K562 (cell line): Measurements from ENCODE around the gene USHBP1. TPM values are rescaled to one million over a fixed set of nuclear protein-coding genes. Genes with fewer than 3 reads are reported as not detected.

Source experiments
- ATF7 ChIP-seq: fragments of 450-650 bp; IDR thresholded peaks from 2 replicates; pipeline ENCODE4 v1.7.1; 2014; ENCODE audit warnings: mild to moderate bottlenecking, moderate library complexity
- C11orf30 ChIP-seq: fragments of 450-650 bp; IDR thresholded peaks from 2 replicates; pipeline ENCODE4 v1.6.1; 2016; ENCODE audit warnings: low read depth, mild to moderate bottlenecking
- ESRRA ChIP-seq: fragments of 450-650 bp; IDR thresholded peaks from 2 replicates; pipeline ENCODE4 v1.6.1; 2014; ENCODE audit warnings: low read depth, mild to moderate bottlenecking, moderate library complexity, borderline replicate concordance
- GATA2 ChIP-seq: sonication (generic); formaldehyde crosslinking; IDR thresholded peaks from 2 replicates; pipeline ENCODE4 v1.4.0; 2020; ENCODE audit warnings: mild to moderate bottlenecking, missing genetic modification reagents
- GATAD2A ChIP-seq: fragments of 450-650 bp; IDR thresholded peaks from 2 replicates; pipeline ENCODE4 v1.6.1; 2017
- HDAC1 ChIP-seq, 2 experiments: fragments of 450-650 bp; IDR thresholded peaks; 2 replicates each; pipeline ENCODE4 v1.6.1; 2016 to 2017; ENCODE audit warnings: inconsistent platforms in 1 of 2, mild to moderate bottlenecking in 1 of 2, moderate library complexity in 1 of 2
- KAT7 ChIP-seq: sonication (generic); formaldehyde crosslinking; IDR thresholded peaks from 2 replicates; pipeline ENCODE4 v1.8.0; 2022; ENCODE audit warnings: missing genetic modification reagents, mild to moderate bottlenecking, borderline replicate concordance
- L3MBTL2 ChIP-seq: fragments of 450-650 bp; IDR thresholded peaks from 2 replicates; pipeline ENCODE4 v1.6.1; 2016; ENCODE audit warnings: mild to moderate bottlenecking, moderate library complexity
- MCM7 ChIP-seq, 2 experiments: fragments of 450-650 bp; IDR thresholded peaks; 2 replicates each; pipeline ENCODE4 v1.6.1; 2016 to 2018
- NFIC ChIP-seq: fragments of 450-650 bp; IDR thresholded peaks from 2 replicates; pipeline ENCODE4 v1.6.1; 2017; ENCODE audit warnings: mild to moderate bottlenecking, inconsistent platforms
- PHF20 ChIP-seq: fragments of 450-650 bp; IDR thresholded peaks from 2 replicates; pipeline ENCODE4 v1.6.1; 2018; ENCODE audit not compliant: partially characterized antibody
- RBBP5 ChIP-seq: fragments of 200-600 bp; sonication (generic); IDR thresholded peaks from 2 replicates; pipeline ENCODE4 v1.6.1; 2012; ENCODE audit warnings: borderline replicate concordance, mild to moderate bottlenecking, low read length, control low read depth, inconsistent platforms; ENCODE audit not compliant: insufficient read depth, poor library complexity, severe bottlenecking
- TCF3 ChIP-seq: sonication (generic); formaldehyde crosslinking; IDR thresholded peaks from 2 replicates; pipeline ENCODE4 v1.4.0; 2020; ENCODE audit warnings: mild to moderate bottlenecking, missing genetic modification reagents
- TCFL5 ChIP-seq: fragments of 250-450 bp; sonication (Bioruptor Pico); conservative IDR thresholded peaks from 2 replicates; pipeline ENCODE4 v1.6.1; 2021; ENCODE audit warnings: mild to moderate bottlenecking, moderate library complexity, matching md5 sums
- XRCC4 ChIP-seq: IDR thresholded peaks from one replicate; pipeline ENCODE4 v1.6.1; 2011; ENCODE audit not compliant: insufficient read depth, insufficient read length; ENCODE audit errors: extremely low read depth
- ZNF124 ChIP-seq: sonication (generic); formaldehyde crosslinking; IDR thresholded peaks from 2 replicates; pipeline ENCODE4 v1.8.1; 2022; ENCODE audit warnings: missing genetic modification reagents
- polyA plus RNA-seq, 8 experiments: library from polyadenylated mRNA; depleted of rRNA in 4 of 8; stranded (reverse) in 5 of 8; unstranded in 3 of 8; fragments of >200 nt; fragmentation: Nextera tagmentation in 2 of 8; fragmentation: Illumina TruSeq in 1 of 8; extraction: Ambion mirVana in 2 of 8; extraction: Trizol in 1 of 8; gene quantifications; 2 replicates each; pipeline versions ENCODE4 v1.2.1 to v1.2.3, GENCODE V29; 2011 to 2014; ENCODE audit warnings: inconsistent platforms in 1 of 8, missing spikeins in 1 of 8
- total RNA-seq, 7 experiments: library from RNA; depleted of rRNA in 6 of 7; stranded (reverse); fragments of >200 nt in 6 of 7; fragmentation: Illumina TruSeq in 2 of 7; extraction: Trizol in 2 of 7; gene quantifications; 2 replicates each; pipeline versions ENCODE4 v1.2.1 to v1.2.3, GENCODE V29; 2011 to 2021; ENCODE audit warnings: low replicate concordance in 1 of 7
- TF ChIP-seq, protein P1 (sequence below): sonication (generic); formaldehyde crosslinking; IDR thresholded peaks from 2 replicates; pipeline ENCODE4 v1.5.0; 2020; ENCODE audit warnings: missing genetic modification reagents
- TF ChIP-seq, protein P2 (sequence below): sonication (generic); formaldehyde crosslinking; IDR thresholded peaks from 2 replicates; pipeline ENCODE4 v1.8.1; 2023; ENCODE audit warnings: mild to moderate bottlenecking, missing genetic modification reagents
- TF ChIP-seq, protein P3 (sequence below): fragments of 450-650 bp; IDR thresholded peaks from 2 replicates; pipeline ENCODE4 v1.6.1; 2016; ENCODE audit warnings: low read depth

Gene USHBP1
- total and polyA plus RNA-seq, 9 of the 15 experiments (the other 6 are each of a cell fraction or from before 2014, with no cell fraction given): 0.03 to 0.10 (median 0.05) TPM; not detected in 5

DNA sequence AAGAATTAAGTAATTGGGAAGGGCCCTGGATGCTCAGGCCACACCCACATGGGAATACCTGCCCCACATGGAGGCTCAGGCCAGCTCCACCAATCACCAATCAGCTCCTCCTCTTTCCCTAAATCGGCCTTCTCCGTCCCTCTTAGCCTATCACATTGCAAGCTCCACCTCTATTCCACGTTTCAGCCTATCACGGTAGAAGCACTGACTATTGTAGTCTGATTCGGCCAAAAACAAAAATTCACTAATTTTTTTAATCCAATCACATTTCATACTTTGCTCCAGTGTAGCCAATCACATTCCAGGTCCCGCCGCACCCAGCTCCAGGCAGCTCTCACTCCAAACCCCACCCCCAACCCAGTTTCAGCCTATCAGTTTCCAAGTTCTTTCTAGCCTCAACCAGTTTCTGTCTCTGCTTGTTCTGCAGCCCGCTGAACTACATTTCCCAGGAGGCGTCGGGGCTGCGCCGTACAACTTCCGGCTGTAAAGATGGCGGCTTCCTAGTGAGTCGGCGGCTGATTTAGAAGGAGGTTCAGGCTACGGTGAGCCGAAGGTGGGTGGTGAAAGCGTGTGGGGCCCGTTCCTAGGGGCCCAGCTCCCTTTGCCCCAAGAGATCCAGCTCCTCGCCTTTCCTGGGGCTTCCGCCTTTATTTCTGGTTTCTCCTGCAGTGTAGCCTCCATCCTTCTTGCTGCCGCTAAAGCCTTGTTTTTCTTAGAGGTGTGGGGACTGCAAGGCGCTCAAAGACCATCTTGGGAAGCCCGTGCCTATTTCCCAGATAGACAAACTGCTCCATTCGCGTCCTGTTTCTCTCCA, 2.6 kb upstream of the USHBP1 start, which contains the start of gene BABAM1 (continued):
- TF ChIP-seq RBBP5 (peak; percentile 71), HDAC1 (IDR thresholded peaks at IDR 0.05) (peak in 1 of 2 experiments; percentile 73; a peak in 2 of 4 replicates), ESRRA (peak; percentile 18; the same call in 1 of the 2 replicates), GATA2 (CRISPR knock-in tag) (no peak), ATF7 (peak; percentile 68; the same call in 1 of the 2 replicates), GATAD2A (no peak), ZNF124 (CRISPR knock-in tag) (no peak), PHF20 (peak; percentile 84), NFIC (no peak), TCF3 (CRISPR knock-in tag) (no peak), L3MBTL2 (peak; percentile 35; the same call in 1 of the 2 replicates), KAT7 (CRISPR knock-in tag) (no peak), TCFL5 (CRISPR knock-in tag) (0 out of 2 replicates have a peak, but pooled peaks have one; percentile 13), XRCC4 (no peak), MCM7 (IDR thresholded peaks at IDR 0.05) (no peak), C11orf30 (peak; percentile 98)
- TF ChIP-seq, protein P1, sequence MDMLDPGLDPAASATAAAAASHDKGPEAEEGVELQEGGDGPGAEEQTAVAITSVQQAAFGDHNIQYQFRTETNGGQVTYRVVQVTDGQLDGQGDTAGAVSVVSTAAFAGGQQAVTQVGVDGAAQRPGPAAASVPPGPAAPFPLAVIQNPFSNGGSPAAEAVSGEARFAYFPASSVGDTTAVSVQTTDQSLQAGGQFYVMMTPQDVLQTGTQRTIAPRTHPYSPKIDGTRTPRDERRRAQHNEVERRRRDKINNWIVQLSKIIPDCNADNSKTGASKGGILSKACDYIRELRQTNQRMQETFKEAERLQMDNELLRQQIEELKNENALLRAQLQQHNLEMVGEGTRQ (CRISPR knock-in tag): no peak
- TF ChIP-seq, protein P2, sequence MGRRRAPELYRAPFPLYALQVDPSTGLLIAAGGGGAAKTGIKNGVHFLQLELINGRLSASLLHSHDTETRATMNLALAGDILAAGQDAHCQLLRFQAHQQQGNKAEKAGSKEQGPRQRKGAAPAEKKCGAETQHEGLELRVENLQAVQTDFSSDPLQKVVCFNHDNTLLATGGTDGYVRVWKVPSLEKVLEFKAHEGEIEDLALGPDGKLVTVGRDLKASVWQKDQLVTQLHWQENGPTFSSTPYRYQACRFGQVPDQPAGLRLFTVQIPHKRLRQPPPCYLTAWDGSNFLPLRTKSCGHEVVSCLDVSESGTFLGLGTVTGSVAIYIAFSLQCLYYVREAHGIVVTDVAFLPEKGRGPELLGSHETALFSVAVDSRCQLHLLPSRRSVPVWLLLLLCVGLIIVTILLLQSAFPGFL (CRISPR knock-in tag): no peak
- TF ChIP-seq, protein P3, sequence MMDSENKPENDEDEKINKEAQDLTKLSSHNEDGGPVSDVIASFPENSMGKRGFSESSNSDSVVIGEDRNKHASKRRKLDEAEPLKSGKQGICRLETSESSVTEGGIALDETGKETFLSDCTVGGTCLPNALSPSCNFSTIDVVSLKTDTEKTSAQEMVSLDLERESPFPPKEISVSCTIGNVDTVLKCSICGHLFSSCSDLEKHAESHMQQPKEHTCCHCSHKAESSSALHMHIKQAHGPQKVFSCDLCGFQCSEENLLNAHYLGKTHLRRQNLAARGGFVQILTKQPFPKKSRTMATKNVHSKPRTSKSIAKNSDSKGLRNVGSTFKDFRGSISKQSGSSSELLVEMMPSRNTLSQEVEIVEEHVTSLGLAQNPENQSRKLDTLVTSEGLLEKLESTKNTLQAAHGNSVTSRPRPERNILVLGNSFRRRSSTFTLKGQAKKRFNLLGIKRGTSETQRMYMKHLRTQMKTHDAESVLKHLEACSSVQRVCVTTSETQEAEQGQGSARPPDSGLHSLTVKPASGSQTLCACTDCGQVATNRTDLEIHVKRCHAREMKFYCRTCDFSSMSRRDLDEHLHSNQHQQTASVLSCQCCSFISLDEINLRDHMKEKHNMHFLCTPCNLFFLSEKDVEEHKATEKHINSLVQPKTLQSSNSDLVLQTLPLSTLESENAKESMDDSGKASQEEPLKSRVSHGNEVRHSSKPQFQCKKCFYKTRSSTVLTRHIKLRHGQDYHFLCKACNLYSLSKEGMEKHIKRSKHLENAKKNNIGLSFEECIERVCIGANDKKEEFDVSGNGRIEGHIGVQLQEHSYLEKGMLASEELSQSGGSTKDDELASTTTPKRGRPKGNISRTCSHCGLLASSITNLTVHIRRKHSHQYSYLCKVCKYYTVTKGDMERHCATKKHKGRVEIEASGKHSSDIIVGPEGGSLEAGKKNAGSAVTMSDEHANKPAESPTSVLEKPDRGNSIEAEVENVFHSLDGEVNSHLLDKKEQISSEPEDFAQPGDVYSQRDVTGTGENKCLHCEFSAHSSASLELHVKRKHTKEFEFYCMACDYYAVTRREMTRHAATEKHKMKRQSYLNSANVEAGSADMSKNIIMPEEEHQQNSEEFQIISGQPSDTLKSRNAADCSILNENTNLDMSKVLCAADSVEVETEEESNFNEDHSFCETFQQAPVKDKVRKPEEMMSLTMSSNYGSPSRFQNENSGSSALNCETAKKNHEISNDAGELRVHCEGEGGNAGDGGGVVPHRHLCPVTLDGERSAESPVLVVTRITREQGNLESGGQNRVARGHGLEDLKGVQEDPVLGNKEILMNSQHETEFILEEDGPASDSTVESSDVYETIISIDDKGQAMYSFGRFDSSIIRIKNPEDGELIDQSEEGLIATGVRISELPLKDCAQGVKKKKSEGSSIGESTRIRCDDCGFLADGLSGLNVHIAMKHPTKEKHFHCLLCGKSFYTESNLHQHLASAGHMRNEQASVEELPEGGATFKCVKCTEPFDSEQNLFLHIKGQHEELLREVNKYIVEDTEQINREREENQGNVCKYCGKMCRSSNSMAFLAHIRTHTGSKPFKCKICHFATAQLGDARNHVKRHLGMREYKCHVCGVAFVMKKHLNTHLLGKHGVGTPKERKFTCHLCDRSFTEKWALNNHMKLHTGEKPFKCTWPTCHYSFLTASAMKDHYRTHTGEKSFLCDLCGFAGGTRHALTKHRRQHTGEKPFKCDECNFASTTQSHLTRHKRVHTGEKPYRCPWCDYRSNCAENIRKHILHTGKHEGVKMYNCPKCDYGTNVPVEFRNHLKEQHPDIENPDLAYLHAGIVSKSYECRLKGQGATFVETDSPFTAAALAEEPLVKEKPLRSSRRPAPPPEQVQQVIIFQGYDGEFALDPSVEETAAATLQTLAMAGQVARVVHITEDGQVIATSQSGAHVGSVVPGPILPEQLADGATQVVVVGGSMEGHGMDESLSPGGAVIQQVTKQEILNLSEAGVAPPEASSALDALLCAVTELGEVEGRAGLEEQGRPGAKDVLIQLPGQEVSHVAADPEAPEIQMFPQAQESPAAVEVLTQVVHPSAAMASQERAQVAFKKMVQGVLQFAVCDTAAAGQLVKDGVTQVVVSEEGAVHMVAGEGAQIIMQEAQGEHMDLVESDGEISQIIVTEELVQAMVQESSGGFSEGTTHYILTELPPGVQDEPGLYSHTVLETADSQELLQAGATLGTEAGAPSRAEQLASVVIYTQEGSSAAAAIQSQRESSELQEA: peak; percentile 85
